ENCODE results near the gene TUBB2A.
"Not testable (repeated sequence)": the region's sequence is repeated elsewhere in the genome, so short reads cannot be mapped to it uniquely, and the experiment has no call there.

Gene TUBB2A

DNA sequence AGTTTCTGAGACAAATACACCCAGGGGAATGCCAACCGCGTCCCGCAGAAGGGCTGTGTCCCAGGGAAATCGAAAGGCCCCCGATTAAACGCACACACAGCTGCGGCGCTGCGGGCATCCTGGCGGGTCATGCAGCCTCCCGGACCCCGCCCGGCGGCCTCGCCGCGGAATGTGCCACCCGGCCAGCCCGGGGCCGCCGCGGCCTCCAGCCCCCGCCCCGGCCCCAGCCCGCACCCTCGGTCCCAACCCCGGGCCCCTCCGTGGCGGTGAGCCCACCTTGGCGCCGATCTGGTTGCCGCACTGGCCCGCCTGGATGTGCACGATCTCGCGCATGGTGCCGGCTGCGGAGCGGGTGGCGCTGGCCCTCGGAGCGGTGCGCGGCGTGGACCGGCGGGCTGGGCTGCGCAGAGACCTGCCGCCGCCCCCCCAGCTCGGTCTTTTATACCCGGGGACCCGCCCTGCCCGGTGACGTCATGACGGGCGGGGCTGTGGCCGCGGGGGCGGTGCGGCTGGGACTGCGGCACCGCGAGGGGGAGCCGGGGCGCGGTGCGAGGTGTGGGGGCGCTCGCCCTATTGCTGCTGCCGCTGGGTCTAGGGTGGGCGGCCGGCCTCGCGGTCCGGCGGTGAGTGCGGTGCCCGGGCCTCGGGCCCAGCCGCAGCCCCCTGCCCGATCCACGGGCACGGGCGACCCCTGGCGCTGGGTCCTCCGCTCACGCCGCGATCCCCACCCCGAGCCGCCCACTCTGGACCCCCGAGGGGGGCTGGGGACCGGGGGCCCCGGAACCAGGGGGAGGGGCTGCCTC is at the start of gene TUBB2A:
TUBB2A (minus strand) TSS at position 414 of the 803 bp plus-strand sequence; CDS start at position 333, 81 bp downstream.
- DNase-seq (ENCODE audit: low read depth in 2 of 2), result peak; percentile 76 to 86

DNA sequence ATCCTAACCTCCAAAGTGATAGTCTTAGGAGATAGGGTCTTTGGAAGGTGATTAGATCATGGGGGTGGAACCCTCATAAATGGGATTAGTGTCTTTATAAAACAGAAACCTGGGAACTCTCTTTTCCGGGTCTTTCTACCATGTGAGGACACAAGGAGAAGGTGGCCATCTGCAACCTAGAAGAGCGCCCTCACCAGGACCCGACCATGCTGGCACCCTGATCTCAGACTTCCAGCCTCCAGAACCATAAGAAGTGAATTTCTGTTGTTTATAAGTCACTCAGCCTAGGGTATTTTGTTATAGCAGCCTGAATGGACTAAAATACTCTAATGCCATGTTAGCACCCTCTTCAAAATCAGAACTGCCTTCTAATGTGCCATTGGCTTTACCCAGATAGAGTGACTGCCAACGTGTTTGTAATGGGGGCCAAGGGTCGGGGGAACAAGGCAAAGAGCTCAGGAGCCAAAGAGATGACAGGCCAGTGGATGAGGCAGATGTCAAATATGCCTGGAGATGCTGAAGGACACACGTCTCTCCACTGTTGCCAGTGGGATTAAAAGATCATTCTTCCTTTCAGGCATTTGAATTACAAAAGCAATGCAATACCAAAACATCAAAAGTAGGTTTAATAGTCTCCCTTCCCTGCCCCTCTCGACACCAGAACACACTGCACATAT is 49.1 kb upstream of the TUBB2A start:
- DNase-seq (ENCODE audit: low read depth in 2 of 2), result no peak

DNA sequence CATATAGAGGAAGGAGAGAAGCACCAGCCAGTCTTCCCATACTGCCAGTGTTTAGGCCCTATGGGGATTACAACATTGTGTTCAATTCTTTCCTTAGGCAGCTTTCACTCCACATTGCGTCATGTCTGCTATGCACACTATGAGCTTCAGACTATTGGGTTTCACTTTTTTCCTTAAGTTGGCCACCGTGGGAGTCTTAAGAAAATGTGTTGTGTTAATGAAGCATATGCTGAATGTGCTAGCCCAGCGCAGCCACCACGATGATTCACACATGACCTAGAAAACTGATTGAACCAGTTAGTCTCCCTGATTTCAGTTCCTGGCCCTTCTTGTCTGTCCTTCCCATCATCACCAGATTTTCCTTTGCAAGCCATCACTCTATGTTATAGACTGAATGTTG is 48.6 kb upstream of the TUBB2A start:
- no peak for DNase-seq (ENCODE audit: low read depth in 2 of 2)

DNA sequence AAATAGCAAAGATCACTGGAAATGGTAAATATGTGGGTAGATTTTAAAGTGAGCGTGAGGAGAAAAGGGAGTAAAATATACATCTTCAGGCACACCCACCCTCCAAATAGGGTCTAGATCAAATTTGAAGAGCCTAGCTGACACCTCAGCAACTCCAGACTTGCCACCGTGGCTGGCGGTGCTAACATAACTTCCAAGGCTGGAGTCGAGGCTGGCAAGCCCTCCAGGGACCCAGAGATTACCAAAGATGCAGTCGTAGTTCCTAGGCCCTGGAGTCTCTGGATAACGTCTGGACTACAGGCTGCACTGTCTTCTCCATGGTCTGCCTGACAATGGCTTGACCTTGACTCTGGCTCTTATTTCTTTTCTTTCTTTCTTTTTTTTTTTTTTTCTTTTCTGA is 47.6 kb upstream of the TUBB2A start:
- DNase-seq (ENCODE audit: low read depth in 2 of 2), result no peak

DNA sequence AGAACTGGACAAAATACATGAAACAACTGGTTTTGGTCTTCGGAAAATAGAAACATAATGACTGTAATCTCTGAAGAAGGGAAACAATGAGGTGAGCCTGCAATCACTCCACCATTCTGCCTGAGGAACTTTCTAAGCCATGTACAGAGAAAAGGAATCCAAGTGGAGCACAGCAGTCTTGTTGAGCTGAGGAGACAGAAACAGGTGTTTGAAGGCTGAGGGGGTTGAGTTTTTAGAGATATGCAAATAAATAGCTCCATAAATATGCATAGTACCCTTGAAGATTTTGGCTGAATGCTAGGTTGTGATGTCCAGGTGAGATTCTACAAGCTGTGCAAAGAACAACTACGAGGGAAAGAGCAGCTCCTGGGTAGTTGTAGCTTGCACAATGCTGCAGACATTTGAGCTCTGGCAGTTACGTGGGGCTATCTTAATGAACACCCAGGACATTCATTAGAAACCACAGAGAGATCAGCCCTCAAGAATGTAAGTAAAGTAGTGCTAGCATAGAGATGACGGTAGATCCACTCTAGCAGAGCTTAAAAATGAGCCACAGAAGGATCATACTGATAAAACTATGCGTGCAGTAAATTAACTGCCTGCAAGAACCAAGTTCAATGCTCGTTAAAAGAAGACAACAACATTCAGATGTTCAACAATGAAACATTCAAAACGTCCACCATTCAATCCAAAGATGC is 45.8 kb upstream of the TUBB2A start:
- no peak for DNase-seq (ENCODE audit: low read depth in 2 of 2)

DNA sequence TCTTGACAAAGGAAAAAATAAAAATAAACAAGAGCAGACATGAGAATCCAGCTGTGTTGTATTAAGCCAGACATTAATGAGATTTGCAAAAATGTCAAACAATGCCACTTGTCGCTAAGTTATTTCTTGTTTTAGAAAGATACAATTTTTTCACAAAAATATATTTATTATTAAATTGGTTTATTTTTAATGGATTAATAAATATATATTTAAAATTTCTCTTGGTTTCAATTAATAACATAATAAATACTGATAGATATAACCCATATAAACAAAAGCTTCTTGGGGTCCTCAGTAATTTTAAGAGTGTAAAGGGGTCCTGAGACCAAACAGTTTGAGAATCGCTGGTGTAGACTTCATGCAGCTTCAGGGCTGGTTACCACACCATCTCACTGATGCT is 44.0 kb upstream of the TUBB2A start:
- DNase-seq (ENCODE audit: low read depth in 2 of 2), result no peak

DNA sequence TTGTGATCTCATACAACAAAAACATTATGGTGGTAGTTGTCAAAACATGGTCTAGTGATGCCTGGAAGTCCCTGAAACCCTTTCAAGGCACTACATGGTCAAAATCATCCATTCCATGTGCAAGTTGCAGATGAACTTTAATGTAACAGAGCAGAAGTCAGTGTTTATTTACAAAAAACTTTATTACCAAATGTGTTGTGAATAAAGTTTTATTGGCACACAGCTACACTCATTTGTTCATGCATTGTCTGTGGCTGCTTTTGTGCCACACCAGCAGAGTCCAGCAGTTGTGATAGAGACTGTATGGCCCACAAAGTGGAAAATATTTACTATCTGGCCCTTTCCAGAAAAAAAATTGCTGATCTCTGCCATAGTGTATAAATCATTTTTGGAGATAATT is 43.3 kb upstream of the TUBB2A start:
- DNase-seq (ENCODE audit: low read depth in 2 of 2), result no peak

DNA sequence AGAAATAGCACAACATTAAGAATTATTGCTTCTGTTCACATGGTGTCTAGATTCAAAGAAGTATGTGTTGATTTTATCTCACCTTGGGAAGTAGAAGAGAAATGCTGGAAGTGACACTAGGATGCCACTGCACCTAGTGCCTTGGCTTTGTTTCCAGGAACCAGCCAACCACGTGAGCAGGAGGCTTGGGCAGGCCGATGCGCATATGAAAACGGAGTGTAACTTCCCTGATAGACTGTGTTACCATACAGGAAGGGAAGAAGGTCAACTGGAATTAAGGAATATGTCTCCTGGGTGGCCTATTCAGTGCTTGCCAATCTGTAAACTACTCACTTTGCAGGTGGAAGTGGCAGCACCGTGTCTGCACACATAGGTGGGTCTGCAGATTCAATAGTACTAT is 42.0 kb upstream of the TUBB2A start:
- DNase-seq (ENCODE audit: low read depth in 2 of 2), result no peak

DNA sequence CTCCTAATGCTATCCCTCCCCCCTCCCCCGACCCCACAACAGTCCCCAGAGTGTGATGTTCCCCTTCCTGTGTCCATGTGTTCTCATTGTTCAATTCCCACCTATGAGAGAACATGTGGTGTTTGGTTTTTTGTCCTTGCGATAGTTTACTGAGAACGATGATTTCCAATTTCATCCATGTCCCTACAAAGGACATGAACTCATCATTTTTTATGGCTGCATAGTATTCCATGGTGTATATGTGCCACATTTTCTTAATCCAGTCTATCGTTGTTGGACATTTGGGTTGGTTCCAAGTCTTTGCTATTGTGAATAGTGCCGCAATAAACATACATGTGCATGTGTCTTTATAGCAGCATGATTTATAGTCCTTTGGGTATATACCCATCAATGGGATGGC is 40.4 kb upstream of the TUBB2A start:
- not testable (repeated sequence) for DNase-seq (ENCODE audit: low read depth in 2 of 2)

DNA sequence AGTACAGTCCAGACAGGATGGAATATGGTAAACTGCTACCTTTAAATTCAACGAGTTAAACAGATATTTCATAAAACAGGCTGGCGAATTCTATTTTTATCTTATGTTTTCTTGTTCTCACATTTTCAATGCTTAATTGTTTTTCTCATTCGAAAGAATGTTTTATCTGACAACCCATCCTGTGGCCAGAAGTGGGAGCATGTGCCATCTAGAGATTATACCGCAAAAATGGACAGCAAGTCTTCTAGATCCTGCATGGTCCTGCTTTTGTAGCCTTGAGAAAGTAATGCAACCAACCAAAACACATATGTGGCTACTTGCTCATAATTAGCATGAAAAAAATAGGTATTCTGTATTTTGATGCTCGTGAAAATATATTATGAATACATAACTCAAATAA is 39.4 kb upstream of the TUBB2A start:
- no peak for DNase-seq (ENCODE audit: low read depth in 2 of 2)

DNA sequence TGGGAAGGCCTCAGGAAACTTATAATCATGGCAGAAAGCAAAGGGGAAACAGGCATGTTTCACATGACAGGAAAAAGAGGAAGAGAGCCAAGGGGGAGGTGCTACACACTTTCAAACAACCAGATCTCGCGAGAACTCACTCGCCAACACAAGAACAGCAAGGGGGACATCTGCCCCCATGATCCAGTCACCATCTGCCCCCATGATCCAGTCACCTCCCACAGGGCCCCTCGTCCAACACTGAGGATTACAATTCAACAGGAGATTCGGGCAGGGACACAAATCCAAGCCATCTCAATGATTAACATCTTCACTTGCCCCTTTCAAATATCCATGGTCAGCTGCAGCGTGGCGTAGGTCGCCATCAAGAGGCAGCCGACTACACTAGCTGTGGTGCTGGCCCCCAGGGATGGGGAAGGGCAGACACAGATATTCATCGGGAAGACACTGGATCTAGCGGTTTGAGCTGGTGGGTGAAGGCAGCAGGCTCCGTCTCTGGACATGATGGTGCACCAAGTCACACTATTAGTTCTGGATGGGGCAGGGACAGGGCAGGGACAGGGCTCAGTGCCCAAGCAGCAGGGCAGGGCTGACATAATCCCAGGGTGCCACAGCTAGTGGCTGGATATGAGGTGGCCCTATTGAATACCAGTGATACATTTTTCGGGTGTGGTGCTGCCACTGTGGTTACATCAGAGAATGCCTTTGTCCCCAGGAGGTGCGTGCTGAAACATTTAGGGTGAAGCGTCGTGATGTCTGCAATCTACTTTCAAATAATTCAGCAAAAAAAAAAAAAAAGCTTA is 38.6 kb upstream of the TUBB2A start:
- no peak for DNase-seq (ENCODE audit: low read depth in 2 of 2)

DNA sequence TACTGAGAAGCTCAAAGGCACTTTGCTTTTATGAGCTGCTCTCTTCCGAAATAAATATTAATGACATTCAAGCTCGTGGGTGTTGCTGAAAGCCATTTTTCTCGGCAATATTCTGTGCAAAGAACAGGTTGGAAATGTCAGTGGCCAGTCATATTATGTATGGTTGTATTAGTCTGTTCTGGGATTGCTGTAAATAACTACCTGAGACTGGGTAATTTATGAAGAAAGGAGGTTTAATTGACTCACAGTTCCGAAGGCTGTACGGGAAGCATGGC is 38.0 kb upstream of the TUBB2A start:
- no peak for DNase-seq (ENCODE audit: low read depth in 2 of 2)

DNA sequence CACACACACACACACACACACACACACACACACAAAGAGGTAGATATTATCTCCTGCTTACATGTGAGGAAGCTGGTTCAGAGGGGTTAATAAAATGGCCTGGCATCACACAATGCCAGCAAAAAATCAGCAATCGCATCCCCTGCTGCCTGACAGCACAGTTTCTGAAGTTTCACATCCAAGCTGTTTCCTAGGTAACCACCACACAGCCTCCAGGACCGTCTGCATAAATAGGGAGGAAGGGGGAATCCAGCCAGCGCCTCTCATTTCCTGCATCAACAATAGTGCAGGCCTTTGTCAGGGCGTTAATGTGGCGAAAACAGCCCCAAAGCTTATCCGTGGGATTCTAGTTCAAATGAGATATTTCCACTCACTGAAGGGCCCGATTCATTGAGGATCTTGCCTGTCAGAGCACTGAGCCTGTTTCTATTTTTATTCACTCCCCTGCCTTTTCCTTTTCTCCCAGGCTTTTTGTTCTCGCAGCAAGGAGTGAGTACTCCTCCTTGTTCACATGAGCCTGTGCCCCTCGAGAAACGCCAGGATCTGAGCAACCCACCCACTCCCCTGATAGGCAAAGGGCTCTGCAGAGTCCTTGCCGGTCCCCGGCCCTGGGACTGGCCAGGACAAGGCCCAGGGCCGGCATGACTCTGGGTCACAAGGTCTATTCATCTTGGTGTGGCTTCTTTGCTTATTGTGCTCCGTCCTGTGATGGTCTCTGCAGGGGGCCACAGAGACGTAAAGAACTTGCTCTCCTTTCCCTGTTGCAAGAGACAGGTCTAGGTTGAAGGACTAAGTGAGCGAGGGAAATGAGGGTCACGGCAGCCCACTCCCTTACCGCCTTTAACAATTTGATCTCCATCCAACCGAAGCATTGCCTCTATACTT is 37.4 kb upstream of the TUBB2A start:
- no peak for DNase-seq (ENCODE audit: low read depth in 2 of 2)

DNA sequence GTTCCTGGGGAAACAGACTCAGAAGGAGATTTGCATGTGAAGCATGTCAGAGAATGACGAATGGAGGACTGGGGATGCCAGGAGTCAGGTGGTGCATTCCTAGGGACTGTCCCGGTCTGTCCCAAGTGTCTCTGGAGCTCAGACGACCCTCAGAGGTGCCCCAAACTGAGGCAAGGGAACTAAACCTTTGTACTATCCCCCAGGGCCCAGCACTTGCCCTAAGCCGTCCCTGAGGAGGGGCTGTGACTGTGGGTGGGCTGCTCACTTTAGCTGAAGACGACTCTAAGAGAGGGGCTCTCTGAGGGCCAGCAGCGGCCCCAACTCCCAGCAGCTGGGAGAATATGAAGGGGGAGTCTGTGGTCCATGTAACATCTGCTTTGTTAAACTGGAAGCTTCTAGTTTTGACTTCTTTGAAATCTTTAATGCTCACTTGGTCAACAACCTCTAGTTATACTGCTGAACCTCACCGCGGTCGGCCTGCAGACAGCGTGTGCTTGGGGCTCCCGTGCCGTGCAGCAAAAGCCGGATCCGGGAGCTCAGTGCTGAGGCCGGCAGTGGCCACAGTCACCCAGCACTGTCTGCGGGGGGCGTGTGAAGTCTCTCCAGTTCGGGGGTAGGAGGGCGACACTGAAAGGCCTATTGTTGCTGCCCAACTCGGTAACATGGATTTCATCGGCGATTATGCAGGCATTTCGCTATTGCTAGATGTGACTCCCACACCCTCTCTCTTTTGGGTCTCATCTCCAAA is 35.9 kb upstream of the TUBB2A start:
- DNase-seq (ENCODE audit: low read depth in 2 of 2), result no peak

DNA sequence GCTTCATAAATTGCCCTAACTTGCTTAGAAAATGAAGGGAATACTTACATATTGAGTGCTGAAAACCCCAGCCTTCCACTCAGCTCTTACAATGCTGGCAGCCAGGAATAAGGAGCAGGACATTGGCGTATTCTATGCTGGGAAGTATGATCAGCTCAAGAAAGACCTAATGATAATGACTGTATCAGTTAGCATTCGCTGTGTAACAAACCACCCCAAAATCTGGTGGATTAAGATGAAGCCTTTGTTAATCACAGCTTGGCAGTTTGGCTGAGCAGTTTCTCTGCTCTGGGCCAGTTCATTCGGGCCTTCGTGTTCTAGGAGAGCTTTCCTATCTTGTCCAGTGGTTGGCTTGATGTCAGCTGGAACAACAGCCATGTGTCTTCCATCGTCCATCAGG is 33.4 kb upstream of the TUBB2A start:
- no peak for DNase-seq (ENCODE audit: low read depth in 2 of 2)

DNA sequence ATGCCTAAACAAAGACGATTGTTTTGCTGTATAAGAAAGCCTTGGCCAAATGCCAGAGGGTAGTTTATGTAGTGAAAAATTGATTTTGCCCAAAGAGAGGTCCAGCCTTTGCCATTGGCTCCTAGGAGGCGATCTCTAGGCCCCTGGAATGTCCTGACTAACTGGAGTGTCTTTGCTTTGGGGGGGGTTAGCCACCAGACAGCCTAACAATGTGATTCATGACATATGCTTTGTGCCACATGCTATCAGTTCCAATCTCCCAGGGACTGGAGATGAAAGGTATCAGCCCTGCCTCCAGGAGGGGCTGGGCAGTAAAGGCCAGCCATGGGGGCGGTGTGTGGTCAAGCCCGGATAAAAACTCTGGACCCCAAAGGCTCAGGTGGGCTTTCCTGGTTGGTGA is 32.7 kb upstream of the TUBB2A start:
- DNase-seq (ENCODE audit: low read depth in 2 of 2), result no peak

DNA sequence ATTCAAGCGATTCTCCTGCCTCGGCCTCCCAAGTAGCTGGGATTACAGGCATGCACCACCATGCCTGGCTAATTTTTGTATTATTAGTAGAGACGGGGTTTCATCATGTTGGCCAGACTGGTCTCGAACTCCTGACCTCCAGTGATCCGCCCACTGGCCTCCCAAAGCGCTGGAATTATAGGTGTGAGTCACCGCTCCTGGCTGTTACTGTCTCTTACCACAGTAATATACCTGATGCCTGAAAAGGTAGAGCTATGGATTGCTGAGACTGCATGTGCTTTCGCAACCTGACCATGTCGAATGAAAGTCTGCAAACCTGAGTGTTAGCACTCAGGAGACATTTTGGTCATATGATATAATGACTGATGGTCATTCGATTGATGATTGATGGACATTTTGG is 31.8 kb upstream of the TUBB2A start:
- not testable (repeated sequence) for DNase-seq (ENCODE audit: low read depth in 2 of 2)

DNA sequence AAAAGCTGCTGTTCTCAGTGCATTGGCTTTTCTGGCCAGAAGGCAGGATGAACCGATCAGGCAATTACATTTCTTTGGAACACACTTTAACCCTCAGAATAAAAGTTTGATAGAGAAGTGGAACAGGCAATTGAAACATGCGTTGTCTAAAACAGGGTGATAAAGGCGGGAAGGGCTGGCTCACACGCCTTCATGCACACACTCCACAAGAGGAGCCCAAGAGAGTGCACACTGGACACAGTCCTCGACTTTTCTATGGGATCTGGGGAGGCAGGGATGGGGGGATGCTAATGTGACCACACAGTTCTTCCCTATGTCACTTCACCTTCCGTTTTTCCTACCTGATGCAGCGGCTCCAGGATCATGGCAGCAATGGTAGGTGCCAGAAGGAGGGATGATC is 30.9 kb upstream of the TUBB2A start:
- no peak for DNase-seq (ENCODE audit: low read depth in 2 of 2)

DNA sequence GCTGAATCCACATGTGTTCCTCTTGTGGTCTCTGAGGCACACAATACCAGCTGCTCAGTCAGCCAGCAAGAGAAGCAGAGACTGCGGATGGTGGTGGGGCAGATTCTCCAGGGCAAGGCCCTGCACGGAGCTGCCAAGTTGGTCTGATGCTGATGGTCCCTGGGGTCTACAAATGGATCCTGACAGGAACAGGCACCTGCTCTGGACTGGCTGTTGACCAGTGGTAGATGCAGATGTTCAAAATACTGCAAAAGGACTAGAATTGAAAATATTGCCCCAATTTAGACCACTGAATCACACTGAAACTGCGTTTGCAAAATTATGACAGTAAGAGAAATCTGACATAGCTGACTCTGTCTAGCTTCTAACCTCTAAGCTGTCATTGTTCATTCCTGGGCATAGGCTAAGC is 29.6 kb upstream of the TUBB2A start:
- no peak for DNase-seq (ENCODE audit: low read depth in 2 of 2)

DNA sequence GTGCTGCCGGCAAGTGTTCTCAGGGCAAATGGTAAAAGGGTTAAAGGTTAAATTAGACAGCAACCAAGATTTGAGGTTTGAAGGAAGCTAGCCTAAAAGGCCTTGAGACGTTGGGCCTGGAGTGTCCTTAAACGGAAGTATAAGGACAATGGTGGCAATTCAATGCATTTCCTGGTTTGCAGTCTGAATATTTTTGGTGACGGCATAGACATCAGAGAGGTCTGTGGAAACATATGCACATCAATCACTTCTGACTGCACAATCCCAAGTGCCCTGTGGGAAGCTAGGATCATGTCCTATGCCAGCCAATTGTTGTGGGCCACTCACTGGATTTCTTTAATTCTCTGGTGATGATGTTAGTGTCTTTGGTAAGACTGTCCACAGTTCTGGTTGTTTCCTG is 25.7 kb upstream of the TUBB2A start:
- no peak for DNase-seq (ENCODE audit: low read depth in 2 of 2)

DNA sequence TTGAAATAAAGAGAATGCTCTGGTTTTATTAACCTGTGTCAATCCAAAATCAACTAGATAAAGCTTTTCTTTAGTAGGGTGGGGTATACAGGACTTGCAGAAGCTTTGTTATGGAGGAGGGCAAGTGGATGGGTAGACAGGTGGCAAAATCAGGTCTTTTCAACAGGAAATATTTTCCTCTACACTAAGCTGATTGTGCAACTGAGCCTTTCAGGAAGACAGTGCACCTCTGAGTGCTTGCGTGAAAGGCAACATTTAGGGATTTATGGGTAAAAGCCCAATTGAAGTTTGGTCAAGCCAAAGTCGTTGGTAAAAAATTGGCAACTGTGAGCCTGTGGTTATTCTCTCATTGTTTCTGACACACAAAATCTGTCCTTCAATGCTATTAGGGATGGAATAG is 23.8 kb upstream of the TUBB2A start:
- no peak for DNase-seq (ENCODE audit: low read depth in 2 of 2)

All from stimulated activated CD8-positive, alpha-beta memory T cell treated with anti-CD3 and anti-CD28 coated beads, Interleukin-7, amount 100 ng/mL, for 1 hour (primary cell).